Lower leg skin (tissue), 4 donors: ENCODE measurements around the gene UST. TPM values are rescaled to one million over a fixed set of nuclear protein-coding genes. Genes with fewer than 3 reads are reported as not detected.

Experiments used
- DNase-seq, 2 donors: peaks; one replicate each; pipeline ENCODE4 v3.0.0-alpha.2; 2019; ENCODE audit warnings: low spot score in 2 of 2
- H3K4me3 ChIP-seq: fragments of 200-600 bp; sonication (generic); 2 replicates; pipeline ENCODE4 v1.5.1; 2017; ENCODE audit warnings: mild to moderate bottlenecking, low read depth; ENCODE audit not compliant: poor library complexity, severe bottlenecking
- CTCF ChIP-seq, 3 donors: fragments of 450-650 bp; IDR thresholded peaks; one replicate each; pipeline ENCODE4 v1.5.1; 2016; ENCODE audit warnings: antibody characterized with exemption in 3 of 3, mild to moderate bottlenecking in 3 of 3, moderate library complexity in 2 of 3
- POLR2A ChIP-seq, 2 donors: fragments of 450-650 bp; IDR thresholded peaks; one replicate each; pipeline ENCODE4 v1.6.1; 2016 to 2017; ENCODE audit warnings: antibody characterized with exemption in 2 of 2, mild to moderate bottlenecking in 1 of 2, moderate library complexity in 1 of 2
- WGBS, 2 donors: methylation state at CpG; one replicate each; pipeline ENCODE4 v1.1.5; 2018; 5-methylcytosine and 5-hydroxymethylcytosine counted together
- intact Hi-C: fragments of 100-400 bp; cut with DNase I; formaldehyde crosslinking; loops from one replicate; pipeline ENCODE4 v1.15.0; 2023; ENCODE audit warnings: low total_unique reads
- total RNA-seq, 4 donors: library from RNA; depleted of rRNA; stranded (reverse); fragments of >200 nt; gene quantifications; one replicate each; pipeline ENCODE4 v1.1.0, GENCODE V29; 2016

The UST gene
- total RNA-seq, 4 donors from 2014 or later, result 12.2 to 21.7 (median 17.7) TPM

- WGBS, 2 donors, result 86 to 88% methylated on average over 2 of the region's 2 CpGs
- TF ChIP-seq POLR2A (IDR thresholded peaks at IDR 0.05) (no peak), CTCF (IDR thresholded peaks at IDR 0.05) (no peak)
- intact Hi-C loops, result no loop called here
- no peak for DNase-seq
- H3K4me3 ChIP-seq, result no peak overlapping the region
Observed at GRCh38 chr6:148825492-148825891, 78.7 kb downstream of the UST start.

- DNase-seq, result no peak
- no peak for TF ChIP-seq POLR2A (IDR thresholded peaks at IDR 0.05)
- no peak for TF ChIP-seq CTCF (IDR thresholded peaks at IDR 0.05)
- intact Hi-C loops, result no loop called here
- H3K4me3 ChIP-seq, result no peak overlapping the region
- WGBS, 2 donors, result 68 to 69% methylated on average over 5 of the region's 5 CpGs
Observed at GRCh38 chr6:148827416-148828045, 80.7 kb downstream of the UST start.

DNA sequence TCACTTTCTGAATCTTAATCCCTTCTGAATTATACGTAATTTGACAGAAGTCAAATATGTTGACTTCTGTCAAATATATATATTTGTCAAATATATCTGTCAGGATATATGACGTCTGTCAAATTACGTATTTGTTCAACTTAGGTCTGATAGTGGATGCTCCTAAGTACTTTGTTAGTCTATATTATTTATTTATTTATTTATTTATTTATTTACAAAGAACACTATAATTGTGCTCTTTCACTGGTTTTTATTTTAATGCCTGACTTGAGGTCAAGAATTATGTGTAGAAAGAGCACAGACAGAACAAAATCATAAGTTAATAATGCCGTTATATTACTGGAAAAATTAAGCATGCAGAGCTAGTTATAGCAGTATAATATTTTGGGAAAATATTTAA lies 81.2 kb downstream of the UST start:
- 88 to 90% methylated on average over 4 of the region's 4 CpGs for WGBS, 2 donors
- no peak for TF ChIP-seq CTCF (IDR thresholded peaks at IDR 0.05)
- no peak for TF ChIP-seq POLR2A (IDR thresholded peaks at IDR 0.05)
- intact Hi-C loops, result no loop called here

DNA sequence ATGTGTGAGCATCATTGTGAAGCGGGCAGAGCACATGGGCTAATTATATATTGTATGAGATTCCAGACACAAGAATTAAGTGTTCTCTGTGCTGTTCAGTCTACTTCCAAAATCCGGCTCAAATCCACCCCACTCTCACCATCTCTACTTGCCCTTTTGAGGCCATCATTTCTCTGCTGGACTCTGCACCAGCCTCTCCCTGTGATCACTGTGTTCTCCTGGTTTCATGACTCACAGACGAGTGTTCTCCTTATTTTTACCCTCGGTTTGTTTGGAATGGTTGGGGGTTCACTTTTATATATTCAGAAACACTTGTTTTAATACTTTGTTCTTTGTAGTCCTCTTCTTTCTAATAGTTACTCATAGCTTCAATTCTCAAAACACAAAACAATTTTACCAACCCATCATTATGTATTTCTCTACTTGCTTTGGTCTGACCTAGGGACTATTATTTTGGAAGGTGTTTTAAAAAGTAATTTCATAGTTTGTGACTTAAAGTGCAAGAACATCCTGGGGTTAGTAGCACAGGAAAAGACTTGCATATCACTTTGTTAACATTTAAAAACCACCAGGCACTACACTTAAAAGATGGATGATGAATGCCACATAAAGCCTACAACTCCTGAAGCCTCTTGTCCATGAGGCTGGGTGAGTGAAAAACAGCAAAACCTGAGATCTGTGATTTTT lies 82.7 kb downstream of the UST start:
- intact Hi-C loops, result no loop called here
- TF ChIP-seq CTCF (IDR thresholded peaks at IDR 0.05) (no peak), POLR2A (IDR thresholded peaks at IDR 0.05) (no peak)
- no peak overlapping the region for H3K4me3 ChIP-seq
- WGBS, 2 donors, result 78 to 84% methylated on average over 4 of the region's 4 CpGs
- no peak for DNase-seq

More for the DNA sequence above, 81.2 kb downstream of the UST start:
- H3K4me3 ChIP-seq, result no peak overlapping the region
- DNase-seq, result no peak

DNA sequence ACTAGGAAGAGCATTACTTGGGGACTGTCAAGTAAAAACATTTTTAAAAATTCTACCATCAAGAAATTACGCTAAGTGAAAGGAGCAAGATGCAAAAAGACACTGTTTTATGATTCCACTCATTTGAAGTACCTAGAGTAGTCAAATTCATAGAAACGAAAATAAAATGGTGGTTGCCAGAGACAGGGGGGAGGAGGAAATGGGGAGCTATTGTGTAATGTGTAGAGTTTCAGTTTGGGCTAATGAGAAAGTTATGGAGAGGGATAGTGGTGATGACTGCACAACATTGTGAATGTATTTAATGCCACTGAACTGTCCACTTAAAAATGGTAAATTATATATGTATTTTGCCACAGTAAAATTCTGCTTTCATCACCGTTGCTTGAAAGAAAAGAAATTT lies 83.8 kb downstream of the UST start:
- WGBS, 2 donors, result 66 to 67% methylated on average over 3 of the region's 3 CpGs
- intact Hi-C loops, result no loop called here
- no peak overlapping the region for H3K4me3 ChIP-seq
- TF ChIP-seq CTCF (IDR thresholded peaks at IDR 0.05), result no peak
- no peak for TF ChIP-seq POLR2A (IDR thresholded peaks at IDR 0.05)
- DNase-seq, result no peak
